HEK293T (cell line): ENCODE results near the gene FBXW7.

Experiments used
- FOXA1 ChIP-seq: fragments of 450-650 bp; IDR thresholded peaks from 2 replicates; pipeline ENCODE4 v1.6.1; 2016; ENCODE audit warnings: mild to moderate bottlenecking
- FOXM1 ChIP-seq: fragments of 450-650 bp; IDR thresholded peaks from 2 replicates; pipeline ENCODE4 v1.6.1; 2017; ENCODE audit warnings: mild to moderate bottlenecking, borderline replicate concordance

- TF ChIP-seq FOXM1: no peak
- no peak for TF ChIP-seq FOXA1
These were observed 47.6 kb downstream of the FBXW7 start for GRCh38 chr4:152488246-152488645.
